Cardiac fibroblast (primary cell): ENCODE measurements around the gene MRPL50.

Experiments
- DNase-seq, 2 donors: peaks; one replicate each; pipeline versions ENCODE4 v3.0.0 to v3.0.0-alpha.2; 2010; ENCODE audit warnings: low read depth in 2 of 2
- H3K4me3 ChIP-seq, 2 donors: replicated peaks in 1 of 2; 1 replicate in 1 of 2; 2 replicates in 1 of 2; pipeline ENCODE4 v1.5.1; 2011; ENCODE audit warnings: low read depth in 2 of 2, low read length in 2 of 2, mild to moderate bottlenecking in 2 of 2, moderate library complexity in 1 of 2
- TF ChIP-seq, protein P1 (sequence below): IDR thresholded peaks from one replicate; pipeline ENCODE4 v1.5.1; 2011; ENCODE audit warnings: low read depth, mild to moderate bottlenecking, low read length, inconsistent platforms

MRPL50 gene

DNA sequence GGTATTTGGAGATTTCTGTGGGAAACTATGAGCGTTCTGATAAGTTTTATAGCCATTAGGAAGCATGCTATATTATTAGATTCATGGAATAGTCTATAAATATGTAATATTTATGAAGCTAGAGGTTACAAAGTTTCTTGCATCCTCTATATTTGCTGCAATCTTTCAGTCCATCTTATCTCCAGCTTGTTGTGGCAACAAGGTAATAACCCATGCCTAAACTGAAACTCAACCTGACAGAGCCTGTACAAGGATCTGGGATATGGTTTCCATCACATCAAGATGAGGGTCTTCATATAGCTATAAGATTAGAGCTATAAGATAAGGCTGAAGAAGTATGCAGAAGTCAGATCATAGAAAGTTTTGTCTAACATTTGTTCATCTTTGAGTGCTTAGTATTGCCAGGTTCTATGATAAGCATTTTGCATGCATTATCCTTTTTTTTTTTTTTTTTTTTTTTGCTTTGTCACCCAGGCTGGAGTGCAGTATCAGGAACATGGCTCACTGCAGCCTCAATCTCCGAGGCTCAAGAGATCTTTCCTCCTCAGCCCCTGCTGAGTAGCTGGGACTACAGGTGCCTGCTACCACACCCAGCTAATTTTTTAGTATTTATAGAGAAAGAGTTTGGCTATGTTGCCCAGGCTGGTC is 28.4 kb downstream of the MRPL50 start:
- no peak for DNase-seq
- TF ChIP-seq, protein P1, sequence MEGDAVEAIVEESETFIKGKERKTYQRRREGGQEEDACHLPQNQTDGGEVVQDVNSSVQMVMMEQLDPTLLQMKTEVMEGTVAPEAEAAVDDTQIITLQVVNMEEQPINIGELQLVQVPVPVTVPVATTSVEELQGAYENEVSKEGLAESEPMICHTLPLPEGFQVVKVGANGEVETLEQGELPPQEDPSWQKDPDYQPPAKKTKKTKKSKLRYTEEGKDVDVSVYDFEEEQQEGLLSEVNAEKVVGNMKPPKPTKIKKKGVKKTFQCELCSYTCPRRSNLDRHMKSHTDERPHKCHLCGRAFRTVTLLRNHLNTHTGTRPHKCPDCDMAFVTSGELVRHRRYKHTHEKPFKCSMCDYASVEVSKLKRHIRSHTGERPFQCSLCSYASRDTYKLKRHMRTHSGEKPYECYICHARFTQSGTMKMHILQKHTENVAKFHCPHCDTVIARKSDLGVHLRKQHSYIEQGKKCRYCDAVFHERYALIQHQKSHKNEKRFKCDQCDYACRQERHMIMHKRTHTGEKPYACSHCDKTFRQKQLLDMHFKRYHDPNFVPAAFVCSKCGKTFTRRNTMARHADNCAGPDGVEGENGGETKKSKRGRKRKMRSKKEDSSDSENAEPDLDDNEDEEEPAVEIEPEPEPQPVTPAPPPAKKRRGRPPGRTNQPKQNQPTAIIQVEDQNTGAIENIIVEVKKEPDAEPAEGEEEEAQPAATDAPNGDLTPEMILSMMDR: no peak
- no peak overlapping the region for H3K4me3 ChIP-seq

DNA sequence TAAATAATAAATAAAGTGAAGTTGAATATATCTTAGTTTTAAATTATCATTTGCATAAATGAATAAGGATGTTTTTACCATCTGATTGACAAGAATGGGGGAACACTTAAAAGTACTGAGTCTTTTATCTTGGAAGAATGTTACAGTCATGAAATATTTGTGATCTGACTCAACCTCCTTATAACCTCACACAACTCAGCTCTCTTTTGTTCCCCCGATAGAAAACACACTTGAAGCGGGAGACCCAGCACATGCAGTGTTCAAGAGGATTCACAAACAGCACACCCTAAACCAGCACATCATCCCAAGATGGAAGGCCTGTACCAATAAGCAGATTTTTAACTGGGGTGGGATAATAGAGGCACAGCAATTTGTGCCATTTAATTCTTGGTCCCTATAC is 29.1 kb downstream of the MRPL50 start:
- TF ChIP-seq, protein P1: no peak
- H3K4me3 ChIP-seq: no peak overlapping the region
- peak; percentile 34 to 43 for DNase-seq

DNA sequence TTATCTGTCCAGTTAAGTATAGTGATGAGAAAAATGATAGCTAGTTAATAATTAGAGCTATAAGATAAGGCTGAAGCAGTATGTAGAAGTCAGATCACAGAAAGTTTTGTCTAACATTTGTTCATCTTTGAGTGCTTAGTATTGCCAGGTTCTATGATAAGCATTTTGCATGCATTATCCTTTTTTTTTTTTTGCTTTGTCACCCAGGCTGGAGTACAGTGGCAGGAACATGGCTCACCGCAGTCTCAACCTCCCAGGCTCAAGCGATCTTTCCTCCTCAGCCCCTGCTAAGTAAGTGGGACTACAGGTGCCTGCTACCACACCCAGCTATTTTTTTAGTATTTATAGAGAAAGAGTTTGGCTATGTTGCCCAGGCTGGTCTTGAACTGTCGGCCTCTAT is 31.1 kb downstream of the MRPL50 start:
- TF ChIP-seq, protein P1: no peak
- H3K4me3 ChIP-seq: no peak overlapping the region
- DNase-seq: no peak

DNA sequence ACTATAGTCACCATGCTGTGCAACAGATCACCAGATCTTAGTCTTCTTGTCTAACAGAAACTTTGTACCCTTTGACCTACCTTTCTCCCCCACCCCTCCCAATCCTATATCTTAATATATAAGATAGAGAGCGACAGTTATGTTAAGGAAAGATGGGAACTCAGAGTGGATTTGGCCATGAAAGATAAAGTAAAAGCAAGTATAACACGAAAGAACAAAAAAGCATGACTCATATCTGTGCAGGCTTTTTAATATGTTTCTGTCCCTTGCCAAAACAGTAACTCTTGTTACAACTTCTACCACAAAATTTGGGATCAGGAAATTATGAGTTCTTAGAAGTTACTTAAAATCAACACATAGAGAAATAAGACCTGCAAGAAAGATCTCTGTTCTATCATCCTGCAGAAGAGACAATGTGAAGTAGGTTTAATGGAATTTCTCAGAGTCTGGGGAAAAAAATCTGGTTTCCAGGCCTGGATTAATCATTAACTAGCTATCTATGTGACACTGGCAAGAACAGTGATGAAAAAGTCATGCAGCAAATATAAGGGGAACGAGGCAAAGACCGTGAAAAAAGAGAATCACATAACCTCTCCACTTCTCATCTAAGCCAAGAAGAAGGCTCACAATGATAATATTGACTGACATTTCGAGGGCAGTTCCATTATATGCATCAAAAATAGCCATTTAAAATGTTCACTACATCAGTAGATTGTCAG is 32.2 kb downstream of the MRPL50 start:
- H3K4me3 ChIP-seq: no peak overlapping the region
- peak; percentile 6 to 11 for DNase-seq
- TF ChIP-seq, protein P1: no peak

DNA sequence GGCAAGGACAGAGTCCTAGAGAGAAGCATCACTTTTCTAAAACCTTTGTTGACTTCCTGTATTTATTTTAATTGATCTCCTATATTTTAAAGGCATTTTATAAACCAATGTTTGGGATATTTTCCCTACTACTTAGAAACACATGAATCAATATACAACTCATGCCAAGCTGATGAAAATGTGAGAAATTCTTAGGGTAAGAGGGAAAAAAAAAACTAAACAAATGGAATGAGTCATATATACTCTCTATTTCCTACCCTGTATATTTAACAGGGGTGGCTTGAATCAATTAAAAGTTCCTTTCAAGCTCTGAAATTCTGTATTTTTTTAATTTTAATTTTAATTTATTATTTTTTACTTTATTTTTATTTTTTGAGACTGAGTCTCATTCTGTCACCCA is 33.2 kb downstream of the MRPL50 start:
- H3K4me3 ChIP-seq: no peak overlapping the region
- DNase-seq: peak in 1 of 2 donors; percentile 26
- TF ChIP-seq, protein P1: no peak

DNA sequence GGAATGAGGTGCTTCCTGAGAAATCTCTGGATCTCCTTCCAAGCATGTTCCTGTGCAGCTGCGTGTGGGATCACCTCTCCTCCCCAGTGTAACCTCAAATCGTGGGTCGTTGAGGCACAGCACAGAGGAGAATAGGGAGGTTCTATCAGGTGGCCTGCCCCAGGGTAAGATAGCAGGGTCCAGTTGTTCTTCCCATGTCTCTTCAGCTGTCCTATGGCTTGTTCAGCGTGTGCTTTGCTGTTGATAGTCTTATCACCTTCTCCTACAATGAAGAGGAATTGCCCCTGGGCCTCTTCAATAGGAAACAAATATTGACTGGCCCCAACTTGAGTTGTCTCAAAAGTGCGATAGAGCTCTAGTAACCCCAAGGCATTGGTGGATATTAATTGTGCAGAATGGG is 36.0 kb downstream of the MRPL50 start:
- TF ChIP-seq, protein P1: no peak
- no peak for DNase-seq
- no peak overlapping the region for H3K4me3 ChIP-seq
